Calu3 (cell line): Measurements from ENCODE around the gene FNDC3B. TPM values are rescaled to one million over a fixed set of nuclear protein-coding genes. Genes with fewer than 3 reads are reported as not detected.
"Not testable (repeated sequence)": the region's sequence is repeated elsewhere in the genome, so short reads cannot be mapped to it uniquely, and the experiment has no call there.

ENCODE experiments used
- BruUV-seq: library from RNA; stranded (reverse); fragments of 400-500 nt; replicated peaks from 2 replicates; lab custom pipeline; 2021; lab: Mats Ljungman, UMichigan
- CTCF ChIA-PET: fragments of 300-600 bp; sonication (Branson Sonifier 250); formaldehyde crosslinking; loops from one replicate; lab custom pipeline; 2022; ENCODE audit warnings: antibody characterized with exemption; lab: Charles Lee
- DNase-seq: peaks from one replicate; pipeline ENCODE4 v3.0.0; 2022
- H3K27ac Mint-ChIP-seq: one replicate; pipeline ENCODE4 v1.8.0; 2022; ENCODE audit warnings: mixed read lengths; ENCODE audit not compliant: unreplicated experiment
- H3K27me3 Mint-ChIP-seq: one replicate; pipeline ENCODE4 v1.8.0; 2022; ENCODE audit warnings: mixed read lengths; ENCODE audit not compliant: unreplicated experiment
- H3K36me3 Mint-ChIP-seq: one replicate; pipeline ENCODE4 v1.8.0; 2022; ENCODE audit warnings: mild to moderate bottlenecking, moderate library complexity, mixed read lengths; ENCODE audit not compliant: insufficient read depth, unreplicated experiment
- H3K4me1 Mint-ChIP-seq: one replicate; pipeline ENCODE4 v1.8.0; 2022; ENCODE audit warnings: mild to moderate bottlenecking, low read depth, mixed read lengths; ENCODE audit not compliant: unreplicated experiment
- H3K4me3 Mint-ChIP-seq: one replicate; pipeline ENCODE4 v1.8.0; 2022; ENCODE audit warnings: mild to moderate bottlenecking, low read depth, moderate library complexity, mixed read lengths; ENCODE audit not compliant: unreplicated experiment
- H3K9me3 Mint-ChIP-seq: one replicate; pipeline ENCODE4 v1.8.0; 2022; ENCODE audit warnings: low read depth, mixed read lengths; ENCODE audit not compliant: unreplicated experiment
- intact Hi-C: fragments of 100-400 bp; cut with micrococcal nuclease; formaldehyde crosslinking; loops from one replicate; pipeline ENCODE4 v1.10.0; 2022; ENCODE audit not compliant: unreplicated experiment
- total RNA-seq: library from RNA; stranded (reverse); gene quantifications from 2 replicates; pipeline ENCODE4 v1.2.3, GENCODE V29; 2022
- TF ChIP-seq, protein P1 (sequence below): fragments of 200-600 bp; IDR thresholded peaks from one replicate; pipeline ENCODE4 v1.8.0; 2022; ENCODE audit warnings: antibody characterized with exemption; ENCODE audit not compliant: unreplicated experiment

The FNDC3B gene
- total RNA-seq, 1 experiment from 2014 or later: 453 TPM

DNA sequence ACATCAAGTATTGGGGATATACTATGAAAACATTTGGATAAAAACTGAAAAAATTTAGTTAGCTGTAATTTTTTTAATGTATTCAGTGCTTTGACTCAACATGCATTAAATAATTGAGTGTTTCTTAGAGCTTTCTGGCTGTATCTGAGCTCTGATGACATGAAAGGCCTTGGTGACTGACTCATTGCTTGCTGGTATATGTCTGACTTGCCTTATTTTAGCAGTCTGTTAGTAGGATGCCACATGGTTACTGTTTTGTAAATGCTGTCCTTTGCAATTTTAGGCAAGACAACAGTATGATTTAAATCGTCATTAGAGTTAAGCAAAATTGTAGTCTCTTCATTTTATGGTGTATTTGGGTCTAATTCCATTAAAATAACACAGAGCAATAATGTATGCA lies 209.7 kb downstream of the FNDC3B start:
- H3K9me3 Mint-ChIP-seq: no peaks in the 10 kb centered on the region
- H3K27ac Mint-ChIP-seq: peak overlapping the region; percentile 28
- TF ChIP-seq, protein P1, sequence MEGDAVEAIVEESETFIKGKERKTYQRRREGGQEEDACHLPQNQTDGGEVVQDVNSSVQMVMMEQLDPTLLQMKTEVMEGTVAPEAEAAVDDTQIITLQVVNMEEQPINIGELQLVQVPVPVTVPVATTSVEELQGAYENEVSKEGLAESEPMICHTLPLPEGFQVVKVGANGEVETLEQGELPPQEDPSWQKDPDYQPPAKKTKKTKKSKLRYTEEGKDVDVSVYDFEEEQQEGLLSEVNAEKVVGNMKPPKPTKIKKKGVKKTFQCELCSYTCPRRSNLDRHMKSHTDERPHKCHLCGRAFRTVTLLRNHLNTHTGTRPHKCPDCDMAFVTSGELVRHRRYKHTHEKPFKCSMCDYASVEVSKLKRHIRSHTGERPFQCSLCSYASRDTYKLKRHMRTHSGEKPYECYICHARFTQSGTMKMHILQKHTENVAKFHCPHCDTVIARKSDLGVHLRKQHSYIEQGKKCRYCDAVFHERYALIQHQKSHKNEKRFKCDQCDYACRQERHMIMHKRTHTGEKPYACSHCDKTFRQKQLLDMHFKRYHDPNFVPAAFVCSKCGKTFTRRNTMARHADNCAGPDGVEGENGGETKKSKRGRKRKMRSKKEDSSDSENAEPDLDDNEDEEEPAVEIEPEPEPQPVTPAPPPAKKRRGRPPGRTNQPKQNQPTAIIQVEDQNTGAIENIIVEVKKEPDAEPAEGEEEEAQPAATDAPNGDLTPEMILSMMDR: no peak
- no peaks in the 10 kb centered on the region for H3K27me3 Mint-ChIP-seq
- H3K4me3 Mint-ChIP-seq: no peak overlapping the region
- peaks cover 52% of the 10 kb centered on the region for H3K4me1 Mint-ChIP-seq
- CTCF ChIA-PET: no interaction called here
- intact Hi-C loops: no loop called here
- BruUV-seq: TSS peak; percentile 2
- DNase-seq: no peak
- peaks cover 98% of the 10 kb centered on the region for H3K36me3 Mint-ChIP-seq

DNA sequence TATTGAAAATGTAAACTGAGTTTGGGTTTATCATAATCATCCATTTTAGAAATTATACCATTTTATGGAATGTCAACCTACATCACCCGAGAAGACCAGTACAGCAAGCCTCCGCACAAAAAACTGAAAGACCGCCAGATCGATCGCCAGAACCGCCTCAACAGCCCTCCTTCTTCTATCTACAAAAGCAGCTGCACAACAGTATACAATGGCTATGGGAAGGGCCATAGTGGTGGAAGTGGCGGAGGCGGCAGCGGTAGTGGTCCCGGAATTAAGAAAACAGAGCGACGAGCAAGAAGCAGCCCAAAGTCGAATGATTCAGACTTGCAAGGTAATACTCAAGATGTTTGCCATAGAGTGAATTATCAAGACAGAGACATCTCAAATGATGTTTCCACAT lies 211.8 kb downstream of the FNDC3B start:
- H3K27me3 Mint-ChIP-seq: no peaks in the 10 kb centered on the region
- no TSS peak for BruUV-seq
- H3K27ac Mint-ChIP-seq: no peak overlapping the region
- intact Hi-C loops: no loop called here
- no peaks in the 10 kb centered on the region for H3K9me3 Mint-ChIP-seq
- no peak for DNase-seq
- no peak overlapping the region for H3K4me3 Mint-ChIP-seq
- CTCF ChIA-PET: interaction anchor here (1.4 kb wide), 1 partner anchor 11 kb away, joined by 6 read pairs; no protein-coding TSS in a partner anchor
- TF ChIP-seq, protein P1: no peak
- peaks cover 99% of the 10 kb centered on the region for H3K36me3 Mint-ChIP-seq
- peaks cover 61% of the 10 kb centered on the region for H3K4me1 Mint-ChIP-seq

DNA sequence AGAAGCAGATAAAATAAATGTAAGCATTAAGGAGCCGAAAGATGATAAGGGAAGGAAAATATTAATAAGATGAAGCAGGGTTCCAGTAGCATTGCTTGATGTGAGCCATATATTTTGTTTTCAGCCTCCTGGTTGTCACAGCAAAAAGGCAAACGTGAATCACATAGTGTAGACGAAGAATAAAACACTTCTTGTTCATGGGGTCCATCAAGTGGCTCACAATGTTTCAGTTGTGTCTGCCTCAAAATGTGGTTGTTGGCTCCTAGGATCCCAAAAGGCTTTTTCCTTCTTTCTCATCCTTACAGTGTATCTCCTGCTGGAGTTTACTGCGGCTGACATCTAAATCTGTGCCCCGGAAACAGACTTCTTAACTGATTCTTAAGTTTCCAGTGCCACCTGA lies 213.8 kb downstream of the FNDC3B start:
- intact Hi-C loops: no loop called here
- DNase-seq: no peak
- Mint-ChIP-seq H3K4me1 (peaks cover 66% of the 10 kb centered on the region), H3K4me3 (no peak overlapping the region), H3K27me3 (no peaks in the 10 kb centered on the region), H3K27ac (no peak overlapping the region), H3K36me3 (peaks cover 99% of the 10 kb centered on the region), H3K9me3 (no peaks in the 10 kb centered on the region)
- CTCF ChIA-PET: no interaction called here
- TF ChIP-seq, protein P1: no peak
- BruUV-seq: no TSS peak

DNA sequence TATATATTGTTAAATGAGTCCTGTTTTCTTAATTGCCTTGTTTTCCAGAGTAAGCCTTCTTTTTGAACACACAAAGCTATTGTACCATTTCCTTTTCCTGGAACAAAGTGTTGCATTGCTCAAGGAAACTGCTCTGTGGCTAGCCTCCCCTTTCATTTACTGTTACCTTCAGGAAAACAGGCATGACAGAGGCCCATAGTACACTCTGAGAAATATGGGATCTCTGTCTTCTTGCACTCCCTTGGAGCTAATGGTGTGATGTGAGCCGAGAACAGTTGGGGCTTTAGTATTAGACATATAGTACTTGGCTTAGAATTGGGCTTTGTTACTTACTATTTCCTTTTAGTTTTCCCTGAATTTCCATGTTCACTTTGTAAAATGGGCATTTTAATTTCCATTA lies 215.2 kb downstream of the FNDC3B start:
- CTCF ChIA-PET: interaction anchor here (0.9 kb wide), 1 partner anchor 13 kb away, joined by 5 read pairs; no protein-coding TSS in a partner anchor

DNA sequence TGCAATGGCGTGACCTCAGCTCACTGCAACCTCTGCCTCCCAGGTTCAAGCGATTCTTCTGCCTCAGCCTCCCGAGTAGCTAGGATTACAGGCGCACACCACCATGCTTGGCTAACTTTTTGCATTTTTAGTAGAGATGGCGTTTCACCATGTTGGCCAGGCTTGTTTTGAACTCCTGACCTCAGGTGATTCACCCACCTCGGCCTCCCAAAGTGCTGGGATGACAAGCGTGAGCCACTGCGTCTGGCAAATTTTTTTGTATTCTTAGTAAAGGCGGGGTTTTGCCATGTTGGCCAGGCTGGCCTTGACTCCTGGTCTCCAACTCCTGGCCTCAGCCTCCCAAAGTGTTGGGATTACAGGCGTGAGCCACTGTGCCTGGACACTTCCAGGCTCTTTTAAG lies 215.9 kb downstream of the FNDC3B start:
- CTCF ChIA-PET, H3K9me3 Mint-ChIP-seq, intact Hi-C loops, H3K4me3 Mint-ChIP-seq, H3K27me3 Mint-ChIP-seq, BruUV-seq, DNase-seq: not testable (repeated sequence)
- peak overlapping the region; percentile 80 for H3K27ac Mint-ChIP-seq
- H3K36me3 Mint-ChIP-seq: peaks cover 100% of the 10 kb centered on the region
- peaks cover 82% of the 10 kb centered on the region for H3K4me1 Mint-ChIP-seq

More for the DNA sequence above, 215.2 kb downstream of the FNDC3B start:
- BruUV-seq: no TSS peak
- no peaks in the 10 kb centered on the region for H3K9me3 Mint-ChIP-seq
- peaks cover 79% of the 10 kb centered on the region for H3K4me1 Mint-ChIP-seq
- no peak for DNase-seq
- H3K4me3 Mint-ChIP-seq: no peak overlapping the region
- TF ChIP-seq, protein P1: no peak
- intact Hi-C loops: no loop called here
- H3K27me3 Mint-ChIP-seq: no peaks in the 10 kb centered on the region
- H3K36me3 Mint-ChIP-seq: peaks cover 100% of the 10 kb centered on the region
- peak overlapping the region; percentile 80 for H3K27ac Mint-ChIP-seq
